HEK293 (cell line): ENCODE results near the gene NOP56.

Experiments
- OVOL3 ChIP-seq: fragments of 450-650 bp; formaldehyde crosslinking; IDR thresholded peaks from 2 replicates; pipeline ENCODE4 v1.5.1; 2016; ENCODE audit warnings: missing biosample characterization, missing genetic modification characterization
- PRDM6 ChIP-seq: fragments of 450-650 bp; formaldehyde crosslinking; IDR thresholded peaks from 2 replicates; pipeline ENCODE4 v1.5.1; 2017; ENCODE audit warnings: missing biosample characterization, missing genetic modification characterization
- RBAK ChIP-seq: fragments of 450-650 bp; formaldehyde crosslinking; IDR thresholded peaks from 2 replicates; pipeline ENCODE4 v1.5.1; 2016; ENCODE audit warnings: missing biosample characterization, missing genetic modification characterization
- TCF7L2 ChIP-seq: IDR thresholded peaks from 2 replicates; pipeline ENCODE4 v1.6.1; 2011; ENCODE audit warnings: low read depth, mild to moderate bottlenecking, inconsistent platforms, low read length, moderate library complexity, borderline replicate concordance
- TRIM28 ChIP-seq: IDR thresholded peaks from 2 replicates; pipeline ENCODE4 v1.6.1; 2011; ENCODE audit warnings: low read length, control low read depth, borderline replicate concordance
- ZBTB20 ChIP-seq: fragments of 450-650 bp; formaldehyde crosslinking; IDR thresholded peaks from 2 replicates; pipeline ENCODE4 v1.5.1; 2016; ENCODE audit warnings: missing biosample characterization, missing genetic modification characterization
- ZFHX2 ChIP-seq: fragments of 450-650 bp; formaldehyde crosslinking; conservative IDR thresholded peaks from 2 replicates; pipeline ENCODE4 v1.5.1; 2016; ENCODE audit warnings: missing biosample characterization, missing genetic modification characterization
- ZNF138 ChIP-seq: fragments of 450-650 bp; formaldehyde crosslinking; IDR thresholded peaks from 2 replicates; pipeline ENCODE4 v1.5.1; 2016; ENCODE audit warnings: missing biosample characterization, missing genetic modification characterization, borderline replicate concordance
- ZNF140 ChIP-seq: fragments of 450-650 bp; formaldehyde crosslinking; IDR thresholded peaks from 2 replicates; pipeline ENCODE4 v1.5.1; 2016; ENCODE audit warnings: missing biosample characterization, missing genetic modification characterization
- ZNF157 ChIP-seq: fragments of 450-650 bp; formaldehyde crosslinking; IDR thresholded peaks from 2 replicates; pipeline ENCODE4 v1.5.1; 2016; ENCODE audit warnings: missing biosample characterization, missing genetic modification characterization
- ZNF394 ChIP-seq: fragments of 450-650 bp; formaldehyde crosslinking; IDR thresholded peaks from 2 replicates; pipeline ENCODE4 v1.5.1; 2016; ENCODE audit warnings: missing biosample characterization, missing genetic modification characterization, mild to moderate bottlenecking, moderate library complexity, borderline replicate concordance
- ZNF449 ChIP-seq: fragments of 450-650 bp; formaldehyde crosslinking; IDR thresholded peaks from 2 replicates; pipeline ENCODE4 v1.5.1; 2017; ENCODE audit warnings: missing biosample characterization, mild to moderate bottlenecking, missing genetic modification characterization, moderate library complexity
- ZNF48 ChIP-seq: fragments of 450-650 bp; formaldehyde crosslinking; IDR thresholded peaks from 2 replicates; pipeline ENCODE4 v1.5.1; 2016; ENCODE audit warnings: missing biosample characterization, missing genetic modification characterization
- ZNF548 ChIP-seq: fragments of 450-650 bp; formaldehyde crosslinking; IDR thresholded peaks from 2 replicates; pipeline ENCODE4 v1.5.1; 2016; ENCODE audit warnings: missing biosample characterization, missing genetic modification characterization
- ZNF555 ChIP-seq: fragments of 450-650 bp; formaldehyde crosslinking; conservative IDR thresholded peaks from 2 replicates; pipeline ENCODE4 v1.5.1; 2017; ENCODE audit warnings: missing biosample characterization, mild to moderate bottlenecking, missing genetic modification characterization, inconsistent platforms
- ZNF585B ChIP-seq: fragments of 450-650 bp; formaldehyde crosslinking; IDR thresholded peaks from 2 replicates; pipeline ENCODE4 v1.5.1; 2016; ENCODE audit warnings: missing biosample characterization, missing genetic modification characterization
- ZNF596 ChIP-seq: fragments of 450-650 bp; IDR thresholded peaks from 2 replicates; pipeline ENCODE4 v1.5.0; 2018; ENCODE audit warnings: missing biosample characterization, mild to moderate bottlenecking, missing genetic modification characterization, moderate library complexity
- ZNF610 ChIP-seq: fragments of 450-650 bp; formaldehyde crosslinking; IDR thresholded peaks from 2 replicates; pipeline ENCODE4 v1.5.1; 2016; ENCODE audit warnings: missing biosample characterization, missing genetic modification characterization, borderline replicate concordance
- ZNF664 ChIP-seq: fragments of 450-650 bp; formaldehyde crosslinking; IDR thresholded peaks from 2 replicates; pipeline ENCODE4 v1.5.1; 2016; ENCODE audit warnings: missing biosample characterization, missing genetic modification characterization
- ZNF704 ChIP-seq: fragments of 450-650 bp; formaldehyde crosslinking; IDR thresholded peaks from 2 replicates; pipeline ENCODE4 v1.5.1; 2016; ENCODE audit warnings: missing biosample characterization, missing genetic modification characterization
- ZXDB ChIP-seq: fragments of 450-650 bp; formaldehyde crosslinking; IDR thresholded peaks from 2 replicates; pipeline ENCODE4 v1.5.1; 2016; ENCODE audit warnings: missing biosample characterization, missing genetic modification characterization
- TF ChIP-seq, protein P1 (sequence below): fragments of 450-650 bp; formaldehyde crosslinking; IDR thresholded peaks from 2 replicates; pipeline ENCODE4 v1.5.1; 2016; ENCODE audit warnings: missing biosample characterization, missing genetic modification characterization
- TF ChIP-seq, protein P2 (sequence below): fragments of 450-650 bp; formaldehyde crosslinking; conservative IDR thresholded peaks from 2 replicates; pipeline ENCODE4 v1.5.1; 2016; ENCODE audit warnings: low read depth, missing biosample characterization, missing genetic modification characterization
- TF ChIP-seq, protein P3 (sequence below): fragments of 450-650 bp; formaldehyde crosslinking; IDR thresholded peaks from 2 replicates; pipeline ENCODE4 v1.5.1; 2016; ENCODE audit warnings: missing biosample characterization, missing genetic modification characterization
- TF ChIP-seq, protein P4 (sequence below): sonication (generic); formaldehyde crosslinking; IDR thresholded peaks from 2 replicates; pipeline ENCODE4 v1.8.1; 2022; ENCODE audit warnings: mild to moderate bottlenecking, moderate library complexity, missing genetic modification reagents

Gene NOP56

DNA sequence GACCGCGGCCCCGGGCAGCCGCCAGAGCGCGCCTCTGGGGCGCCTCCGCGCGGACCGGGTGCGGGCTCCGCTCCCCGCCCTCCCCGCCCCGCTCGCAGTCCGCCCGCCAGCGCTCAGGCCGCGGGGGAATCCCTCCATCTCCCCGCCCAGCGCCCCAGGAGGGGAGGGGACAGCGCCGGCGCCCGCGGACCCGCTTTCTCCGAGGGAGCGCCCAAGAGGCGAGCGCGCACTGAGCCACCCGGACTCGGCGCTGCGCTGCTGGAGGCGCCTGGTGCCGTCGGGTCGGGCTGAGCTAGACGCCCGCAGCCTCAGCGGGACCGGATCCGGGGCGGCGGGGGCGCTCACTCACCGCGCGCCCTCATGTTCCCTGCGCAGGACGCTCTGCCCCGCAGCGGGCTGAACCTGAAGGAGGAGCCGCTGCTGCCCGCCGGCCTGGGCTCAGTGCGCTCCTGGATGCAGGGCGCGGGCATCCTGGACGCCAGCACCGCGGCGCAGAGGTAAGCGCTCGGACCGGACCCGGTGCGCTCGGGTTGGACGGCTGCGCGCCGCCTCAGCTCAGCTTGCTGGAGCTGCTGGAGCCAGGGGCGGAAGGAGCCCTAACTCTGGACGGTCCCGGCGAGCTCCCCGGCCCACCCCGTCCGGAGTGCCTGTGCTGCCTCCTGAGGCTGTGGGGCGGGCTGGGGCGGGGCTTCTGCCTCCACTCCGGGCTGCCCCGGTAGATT, 41.0 kb downstream of the NOP56 start (continued):
- TF ChIP-seq PRDM6 (tag by site-specific recombination) (no peak), TRIM28 (no peak), ZNF48 (tag by site-specific recombination) (no peak), ZNF596 (tag by site-specific recombination) (no peak), ZNF138 (tag by site-specific recombination) (no peak), ZXDB (tag by site-specific recombination) (no peak), OVOL3 (no peak), ZNF664 (no peak), ZNF157 (tag by site-specific recombination) (no peak), ZNF704 (no peak), ZNF394 (no peak), ZFHX2 (tag by site-specific recombination) (peak; percentile 27), ZNF555 (no peak), ZNF585B (no peak), RBAK (tag by site-specific recombination) (no peak), ZNF610 (no peak), TCF7L2 (no peak), ZNF548 (no peak), ZNF140 (tag by site-specific recombination) (no peak), ZNF449 (peak; percentile 23; the same call in 1 of the 2 replicates), ZBTB20 (tag by site-specific recombination) (peak; percentile 41; the same call in 1 of the 2 replicates)
- TF ChIP-seq, protein P1, sequence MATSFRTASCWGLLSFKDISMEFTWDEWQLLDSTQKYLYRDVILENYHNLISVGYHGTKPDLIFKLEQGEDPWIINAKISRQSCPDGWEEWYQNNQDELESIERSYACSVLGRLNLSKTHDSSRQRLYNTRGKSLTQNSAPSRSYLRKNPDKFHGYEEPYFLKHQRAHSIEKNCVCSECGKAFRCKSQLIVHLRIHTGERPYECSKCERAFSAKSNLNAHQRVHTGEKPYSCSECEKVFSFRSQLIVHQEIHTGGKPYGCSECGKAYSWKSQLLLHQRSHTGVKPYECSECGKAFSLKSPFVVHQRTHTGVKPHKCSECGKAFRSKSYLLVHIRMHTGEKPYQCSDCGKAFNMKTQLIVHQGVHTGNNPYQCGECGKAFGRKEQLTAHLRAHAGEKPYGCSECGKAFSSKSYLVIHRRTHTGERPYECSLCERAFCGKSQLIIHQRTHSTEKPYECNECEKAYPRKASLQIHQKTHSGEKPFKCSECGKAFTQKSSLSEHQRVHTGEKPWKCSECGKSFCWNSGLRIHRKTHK: no peak
- TF ChIP-seq, protein P2, sequence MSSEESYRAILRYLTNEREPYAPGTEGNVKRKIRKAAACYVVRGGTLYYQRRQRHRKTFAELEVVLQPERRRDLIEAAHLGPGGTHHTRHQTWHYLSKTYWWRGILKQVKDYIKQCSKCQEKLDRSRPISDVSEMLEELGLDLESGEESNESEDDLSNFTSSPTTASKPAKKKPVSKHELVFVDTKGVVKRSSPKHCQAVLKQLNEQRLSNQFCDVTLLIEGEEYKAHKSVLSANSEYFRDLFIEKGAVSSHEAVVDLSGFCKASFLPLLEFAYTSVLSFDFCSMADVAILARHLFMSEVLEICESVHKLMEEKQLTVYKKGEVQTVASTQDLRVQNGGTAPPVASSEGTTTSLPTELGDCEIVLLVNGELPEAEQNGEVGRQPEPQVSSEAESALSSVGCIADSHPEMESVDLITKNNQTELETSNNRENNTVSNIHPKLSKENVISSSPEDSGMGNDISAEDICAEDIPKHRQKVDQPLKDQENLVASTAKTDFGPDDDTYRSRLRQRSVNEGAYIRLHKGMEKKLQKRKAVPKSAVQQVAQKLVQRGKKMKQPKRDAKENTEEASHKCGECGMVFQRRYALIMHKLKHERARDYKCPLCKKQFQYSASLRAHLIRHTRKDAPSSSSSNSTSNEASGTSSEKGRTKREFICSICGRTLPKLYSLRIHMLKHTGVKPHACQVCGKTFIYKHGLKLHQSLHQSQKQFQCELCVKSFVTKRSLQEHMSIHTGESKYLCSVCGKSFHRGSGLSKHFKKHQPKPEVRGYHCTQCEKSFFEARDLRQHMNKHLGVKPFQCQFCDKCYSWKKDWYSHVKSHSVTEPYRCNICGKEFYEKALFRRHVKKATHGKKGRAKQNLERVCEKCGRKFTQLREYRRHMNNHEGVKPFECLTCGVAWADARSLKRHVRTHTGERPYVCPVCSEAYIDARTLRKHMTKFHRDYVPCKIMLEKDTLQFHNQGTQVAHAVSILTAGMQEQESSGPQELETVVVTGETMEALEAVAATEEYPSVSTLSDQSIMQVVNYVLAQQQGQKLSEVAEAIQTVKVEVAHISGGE (tag by site-specific recombination): no peak
- TF ChIP-seq, protein P3, sequence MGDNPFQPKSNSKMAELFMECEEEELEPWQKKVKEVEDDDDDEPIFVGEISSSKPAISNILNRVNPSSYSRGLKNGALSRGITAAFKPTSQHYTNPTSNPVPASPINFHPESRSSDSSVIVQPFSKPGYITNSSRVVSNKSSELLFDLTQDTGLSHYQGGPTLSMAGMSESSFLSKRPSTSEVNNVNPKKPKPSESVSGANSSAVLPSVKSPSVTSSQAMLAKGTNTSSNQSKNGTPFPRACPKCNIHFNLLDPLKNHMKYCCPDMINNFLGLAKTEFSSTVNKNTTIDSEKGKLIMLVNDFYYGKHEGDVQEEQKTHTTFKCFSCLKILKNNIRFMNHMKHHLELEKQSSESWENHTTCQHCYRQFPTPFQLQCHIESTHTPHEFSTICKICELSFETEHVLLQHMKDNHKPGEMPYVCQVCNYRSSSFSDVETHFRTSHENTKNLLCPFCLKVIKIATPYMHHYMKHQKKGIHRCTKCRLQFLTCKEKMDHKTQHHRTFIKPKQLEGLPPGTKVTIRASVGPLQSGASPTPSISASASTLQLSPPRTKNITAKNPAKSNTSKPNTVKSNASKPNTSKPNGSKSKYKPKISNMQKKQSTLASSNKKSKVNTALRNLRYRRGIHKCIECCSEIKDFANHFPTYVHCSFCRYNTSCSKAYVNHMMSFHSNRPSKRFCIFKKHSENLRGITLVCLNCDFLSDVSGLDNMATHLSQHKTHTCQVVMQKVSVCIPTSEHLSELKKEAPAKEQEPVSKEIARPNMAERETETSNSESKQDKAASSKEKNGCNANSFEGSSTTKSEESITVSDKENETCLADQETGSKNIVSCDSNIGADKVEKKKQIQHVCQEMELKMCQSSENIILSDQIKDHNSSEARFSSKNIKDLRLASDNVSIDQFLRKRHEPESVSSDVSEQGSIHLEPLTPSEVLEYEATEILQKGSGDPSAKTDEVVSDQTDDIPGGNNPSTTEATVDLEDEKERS (tag by site-specific recombination): no peak
- TF ChIP-seq, protein P4, sequence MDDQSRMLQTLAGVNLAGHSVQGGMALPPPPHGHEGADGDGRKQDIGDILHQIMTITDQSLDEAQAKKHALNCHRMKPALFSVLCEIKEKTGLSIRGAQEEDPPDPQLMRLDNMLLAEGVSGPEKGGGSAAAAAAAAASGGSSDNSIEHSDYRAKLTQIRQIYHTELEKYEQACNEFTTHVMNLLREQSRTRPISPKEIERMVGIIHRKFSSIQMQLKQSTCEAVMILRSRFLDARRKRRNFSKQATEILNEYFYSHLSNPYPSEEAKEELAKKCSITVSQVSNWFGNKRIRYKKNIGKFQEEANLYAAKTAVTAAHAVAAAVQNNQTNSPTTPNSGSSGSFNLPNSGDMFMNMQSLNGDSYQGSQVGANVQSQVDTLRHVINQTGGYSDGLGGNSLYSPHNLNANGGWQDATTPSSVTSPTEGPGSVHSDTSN (CRISPR knock-in tag): no peak
